SK-N-MC (cell line): ENCODE results near the gene PLA2G4B.

Source experiments
- EZH2 ChIP-seq: fragments of 200-600 bp; sonication (generic); IDR thresholded peaks from one replicate; pipeline ENCODE4 v1.6.1; 2017; ENCODE audit warnings: antibody characterized with exemption
- POLR2AphosphoS5 ChIP-seq: IDR thresholded peaks from 2 replicates; pipeline ENCODE4 v1.6.1; 2012; ENCODE audit warnings: mild to moderate bottlenecking, low read depth, low read length, borderline replicate concordance

DNA sequence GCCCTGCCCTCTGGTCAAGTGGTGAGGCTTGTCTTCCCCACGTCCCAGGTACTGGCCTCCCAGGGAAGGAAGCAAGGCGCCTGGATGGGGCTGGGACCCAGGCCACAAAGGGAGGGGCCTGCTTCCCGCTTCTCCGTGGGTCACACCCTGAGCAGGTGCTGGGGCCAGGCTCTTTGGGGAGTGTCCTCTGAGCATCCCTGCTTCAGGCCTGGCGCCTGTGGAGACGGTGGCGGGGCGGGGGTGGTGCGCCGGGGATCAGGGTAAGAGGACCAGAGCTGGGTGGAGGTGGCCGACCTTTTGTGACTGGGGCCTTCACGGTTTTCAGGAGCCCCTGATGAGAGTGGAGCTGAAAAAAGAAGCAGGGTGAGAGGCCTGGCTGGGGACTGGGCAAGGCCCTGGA lies 3.6 kb downstream of the PLA2G4B start:
- TF ChIP-seq POLR2AphosphoS5, result no peak
- TF ChIP-seq EZH2, result no peak
